ENCODE results near the gene GRIA4.

GRIA4 gene

GRCh38 chr11:105827906-105828305, 218.0 kb downstream of the GRIA4 start:
- no peaks in the 10 kb centered on the region for H3K4me1 ChIP-seq (ENCODE audit: control insufficient read depth, insufficient read depth, low read length)
- no peaks in the 10 kb centered on the region for H3K9me3 ChIP-seq (ENCODE audit: control insufficient read depth, insufficient read depth, low read depth, low read length)
- ChIA-PET POLR2A (no interaction called here), CTCF (no interaction called here)
- TF ChIP-seq ZNF660 (tag by site-specific recombination; IDR thresholded peaks at IDR 0.05) (no peak), ZNF426 (tag by site-specific recombination; IDR thresholded peaks at IDR 0.05) (no peak), ZNF670 (tag by site-specific recombination; IDR thresholded peaks at IDR 0.05; ENCODE audit: low read depth) (no peak), ZEB2 (tag by site-specific recombination; IDR thresholded peaks at IDR 0.05) (no peak), ZNF580 (tag by site-specific recombination; IDR thresholded peaks at IDR 0.05) (no peak), ZNF221 (tag by site-specific recombination; IDR thresholded peaks at IDR 0.05; ENCODE audit: borderline replicate concordance) (no peak), HIC1 (tag by site-specific recombination; IDR thresholded peaks at IDR 0.05) (no peak), ZNF223 (tag by site-specific recombination; IDR thresholded peaks at IDR 0.05) (no peak), ZBTB26 (tag by site-specific recombination; optimal IDR thresholded peaks at IDR 0.05) (no peak), ZFP3 (tag by site-specific recombination; IDR thresholded peaks at IDR 0.05; ENCODE audit: low read depth) (no peak), ZBTB21 (tag by site-specific recombination; IDR thresholded peaks at IDR 0.05) (no peak), ZNF830 (tag by site-specific recombination; IDR thresholded peaks at IDR 0.05; ENCODE audit: low read depth) (no peak), ZFP41 (tag by site-specific recombination; IDR thresholded peaks at IDR 0.05; ENCODE audit: borderline replicate concordance) (no peak), ZBTB20 (tag by site-specific recombination; IDR thresholded peaks at IDR 0.05) (no peak), ZNF621 (tag by site-specific recombination; IDR thresholded peaks at IDR 0.05) (no peak)
- TF ChIP-seq, protein P1, sequence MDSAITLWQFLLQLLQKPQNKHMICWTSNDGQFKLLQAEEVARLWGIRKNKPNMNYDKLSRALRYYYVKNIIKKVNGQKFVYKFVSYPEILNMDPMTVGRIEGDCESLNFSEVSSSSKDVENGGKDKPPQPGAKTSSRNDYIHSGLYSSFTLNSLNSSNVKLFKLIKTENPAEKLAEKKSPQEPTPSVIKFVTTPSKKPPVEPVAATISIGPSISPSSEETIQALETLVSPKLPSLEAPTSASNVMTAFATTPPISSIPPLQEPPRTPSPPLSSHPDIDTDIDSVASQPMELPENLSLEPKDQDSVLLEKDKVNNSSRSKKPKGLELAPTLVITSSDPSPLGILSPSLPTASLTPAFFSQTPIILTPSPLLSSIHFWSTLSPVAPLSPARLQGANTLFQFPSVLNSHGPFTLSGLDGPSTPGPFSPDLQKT (IDR thresholded peaks at IDR 0.05; ENCODE audit: borderline replicate concordance, low read depth, low read length) = no peak
- H3K36me3 ChIP-seq (ENCODE audit: control insufficient read depth in 2 of 2, insufficient read depth in 1 of 2, low read length in 2 of 2) = no peaks in the 10 kb centered on the region
- H3K4me3 ChIP-seq (ENCODE audit: low read depth, low read length) = no peak overlapping the region
- no peak overlapping the region for H3K27ac ChIP-seq (ENCODE audit: extremely low read depth, low read depth, low read length)

- Histone ChIP-seq H3K27ac (ENCODE audit: extremely low read depth, low read depth, low read length) (no peak overlapping the region), H3K36me3 (ENCODE audit: control insufficient read depth in 2 of 2, insufficient read depth in 1 of 2, low read length in 2 of 2) (no peaks in the 10 kb centered on the region), H3K4me1 (ENCODE audit: control insufficient read depth, insufficient read depth, low read length) (no peaks in the 10 kb centered on the region), H3K4me3 (ENCODE audit: low read depth, low read length) (no peak overlapping the region), H3K9me3 (ENCODE audit: control insufficient read depth, insufficient read depth, low read depth, low read length) (no peaks in the 10 kb centered on the region)
- POLR2A ChIA-PET = no interaction called here
- TF ChIP-seq WT1 (tag by site-specific recombination; IDR thresholded peaks at IDR 0.05) = no peak
- no peak for TF ChIP-seq ZNF549 (tag by site-specific recombination; IDR thresholded peaks at IDR 0.05)
- CTCF ChIA-PET = interaction anchor here (0.6 kb wide), 1 partner anchor 259 kb away, joined by 3 read pairs; no protein-coding TSS in a partner anchor
Observed at GRCh38 chr11:105829084-105829483, 219.2 kb downstream of the GRIA4 start.

DNA sequence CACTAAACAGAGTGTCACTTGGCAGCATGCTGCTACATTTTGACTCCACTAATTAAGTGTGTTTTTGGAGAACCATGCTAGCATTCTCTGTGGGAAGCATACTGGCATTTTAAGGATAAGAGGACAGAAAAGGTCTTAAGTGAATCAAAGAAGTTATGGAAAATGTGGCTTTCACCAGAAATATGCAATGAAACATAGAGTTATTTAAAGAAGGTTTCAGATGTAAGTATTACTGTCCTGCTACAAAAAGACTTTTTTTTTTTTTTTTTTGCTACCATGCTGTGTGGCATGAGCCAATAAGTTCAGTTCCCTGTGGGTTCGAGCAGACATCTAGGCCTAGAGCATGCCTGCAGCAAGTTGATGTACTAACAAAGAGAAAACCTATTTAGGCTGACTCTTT, 224.6 kb downstream of the GRIA4 start:
- CTCF ChIA-PET = no interaction called here
- TF ChIP-seq ZNF560 (tag by site-specific recombination; IDR thresholded peaks at IDR 0.05; ENCODE audit: borderline replicate concordance) (no peak), ZNF664 (tag by site-specific recombination; IDR thresholded peaks at IDR 0.05) (no peak), ZNF776 (tag by site-specific recombination; IDR thresholded peaks at IDR 0.05; ENCODE audit: borderline replicate concordance) (no peak), ZNF292 (tag by site-specific recombination; IDR thresholded peaks at IDR 0.05; ENCODE audit: borderline replicate concordance, low read depth) (no peak), ZNF18 (tag by site-specific recombination; IDR thresholded peaks at IDR 0.05) (no peak), ZNF202 (tag by site-specific recombination; IDR thresholded peaks at IDR 0.05; ENCODE audit: borderline replicate concordance) (no peak), ZNF114 (tag by site-specific recombination; IDR thresholded peaks at IDR 0.05) (no peak)
- TF ChIP-seq, protein P2, sequence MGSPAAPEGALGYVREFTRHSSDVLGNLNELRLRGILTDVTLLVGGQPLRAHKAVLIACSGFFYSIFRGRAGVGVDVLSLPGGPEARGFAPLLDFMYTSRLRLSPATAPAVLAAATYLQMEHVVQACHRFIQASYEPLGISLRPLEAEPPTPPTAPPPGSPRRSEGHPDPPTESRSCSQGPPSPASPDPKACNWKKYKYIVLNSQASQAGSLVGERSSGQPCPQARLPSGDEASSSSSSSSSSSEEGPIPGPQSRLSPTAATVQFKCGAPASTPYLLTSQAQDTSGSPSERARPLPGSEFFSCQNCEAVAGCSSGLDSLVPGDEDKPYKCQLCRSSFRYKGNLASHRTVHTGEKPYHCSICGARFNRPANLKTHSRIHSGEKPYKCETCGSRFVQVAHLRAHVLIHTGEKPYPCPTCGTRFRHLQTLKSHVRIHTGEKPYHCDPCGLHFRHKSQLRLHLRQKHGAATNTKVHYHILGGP (tag by site-specific recombination; IDR thresholded peaks at IDR 0.05) = no peak

More for the DNA sequence above, 224.6 kb downstream of the GRIA4 start:
- no peaks in the 10 kb centered on the region for H3K9me3 ChIP-seq (ENCODE audit: control insufficient read depth, insufficient read depth, low read depth, low read length)
- H3K36me3 ChIP-seq (ENCODE audit: control insufficient read depth in 2 of 2, insufficient read depth in 1 of 2, low read length in 2 of 2) = no peaks in the 10 kb centered on the region
- H3K27ac ChIP-seq (ENCODE audit: extremely low read depth, low read depth, low read length) = no peak overlapping the region
- no peak overlapping the region for H3K4me3 ChIP-seq (ENCODE audit: low read depth, low read length)
- H3K4me1 ChIP-seq (ENCODE audit: control insufficient read depth, insufficient read depth, low read length) = no peaks in the 10 kb centered on the region
- POLR2A ChIA-PET = no interaction called here

Data from HEK293 (cell line).